IMR-90 (cell line): ENCODE results near the gene STAM. TPM values are rescaled to one million over a fixed set of nuclear protein-coding genes. Genes with fewer than 3 reads are reported as not detected.

Source experiments
- ATAC-seq: fragments of 200-7000 bp; cut with Tn5 transposase; 2 replicates; pipeline ENCODE4 v1.9.1; 2020; ENCODE audit warnings: low read depth, mild to moderate bottlenecking, moderate library complexity
- BruUV-seq: library from RNA; stranded (reverse); fragments of 400-500 nt; replicated peaks from 2 replicates; lab custom pipeline; 2021; lab: Mats Ljungman, UMichigan
- CTCF ChIA-PET: fragments of 300-600 bp; formaldehyde crosslinking; extraction: SDS; loops from one replicate; lab custom pipeline; 2021; ENCODE audit warnings: antibody characterized with exemption; lab: Yijun Ruan, JAX
- POLR2A ChIA-PET: fragments of 300-600 bp; sonication (Branson Sonifier 250); formaldehyde crosslinking; loops from one replicate; lab custom pipeline; 2022; ENCODE audit warnings: antibody characterized with exemption; ENCODE audit not compliant: unreplicated experiment; lab: Charles Lee
- DNase-seq: peaks from one replicate; pipeline ENCODE4 v3.0.0; 2013
- H2AFZ ChIP-seq: replicated peaks from 2 replicates; pipeline ENCODE3; 2013; ENCODE audit warnings: low read length, mild to moderate bottlenecking; ENCODE audit not compliant: poor library complexity
- H2AK5ac ChIP-seq: 2 replicates; pipeline ENCODE4 v1.6.1; 2013; ENCODE audit warnings: low read depth, low read length, inconsistent platforms
- H2AK9ac ChIP-seq: replicated peaks from 2 replicates; pipeline ENCODE3; 2013; ENCODE audit warnings: mild to moderate bottlenecking, low read depth, low read length, moderate library complexity; ENCODE audit not compliant: poor library complexity
- H2BK120ac ChIP-seq: 2 replicates; pipeline ENCODE4 v1.6.1; 2013; ENCODE audit warnings: low read depth, low read length, inconsistent platforms
- H2BK15ac ChIP-seq: 3 replicates; pipeline ENCODE4 v1.6.1; 2013; ENCODE audit warnings: low read depth, low read length, inconsistent platforms
- H2BK20ac ChIP-seq: 2 replicates; pipeline ENCODE4 v1.6.1; 2013; ENCODE audit warnings: low read depth, mild to moderate bottlenecking, inconsistent platforms, low read length, moderate library complexity
- H2BK5ac ChIP-seq: 2 replicates; pipeline ENCODE4 v1.6.1; 2013; ENCODE audit warnings: mild to moderate bottlenecking, low read depth, low read length, inconsistent platforms; ENCODE audit not compliant: poor library complexity, severe bottlenecking
- H3K14ac ChIP-seq: replicated peaks from 2 replicates; pipeline ENCODE4 v1.6.1; 2013; ENCODE audit warnings: low read depth, low read length, inconsistent platforms
- H3K18ac ChIP-seq: 2 replicates; pipeline ENCODE4 v1.6.1; 2013; ENCODE audit warnings: low read depth, low read length, control low read depth
- H3K23ac ChIP-seq: 2 replicates; pipeline ENCODE4 v1.6.1; 2013; ENCODE audit warnings: low read depth, low read length, inconsistent platforms
- H3K27ac ChIP-seq: 2 replicates; pipeline ENCODE4 v1.5.1; 2013; ENCODE audit warnings: mild to moderate bottlenecking, control low read depth, low read length; ENCODE audit not compliant: insufficient read depth
- H3K27me3 ChIP-seq: 2 replicates; pipeline ENCODE4 v1.6.1; 2013; ENCODE audit warnings: low read length; ENCODE audit not compliant: control insufficient read depth, insufficient read depth
- H3K36me3 ChIP-seq: 2 replicates; pipeline ENCODE4 v1.6.1; 2013; ENCODE audit warnings: low read length, mixed read lengths; ENCODE audit not compliant: control insufficient read depth, insufficient read depth
- H3K4ac ChIP-seq: 2 replicates; pipeline ENCODE4 v1.6.1; 2013; ENCODE audit warnings: low read depth, low read length, inconsistent platforms
- H3K4me1 ChIP-seq: 2 replicates; pipeline ENCODE4 v1.6.1; 2013; ENCODE audit warnings: low read length, mixed read lengths; ENCODE audit not compliant: control insufficient read depth, insufficient read depth
- H3K4me2 ChIP-seq: 2 replicates; pipeline ENCODE4 v1.6.1; 2013; ENCODE audit warnings: low read depth, mild to moderate bottlenecking, control low read depth, low read length, moderate library complexity
- H3K4me3 ChIP-seq: 2 replicates; pipeline ENCODE4 v1.5.1; 2013; ENCODE audit warnings: low read depth, mild to moderate bottlenecking, control low read depth, low read length, moderate library complexity; ENCODE audit not compliant: insufficient read depth
- H3K56ac ChIP-seq: 2 replicates; pipeline ENCODE4 v1.6.1; 2013; ENCODE audit warnings: low read length, inconsistent platforms; ENCODE audit not compliant: insufficient read depth; ENCODE audit errors: extremely low read depth
- H3K79me1 ChIP-seq, 2 experiments: 2 replicates each; pipeline ENCODE4 v1.6.1; 2013; ENCODE audit warnings: low read length in 2 of 2, inconsistent platforms in 1 of 2, low read depth in 1 of 2
- H3K9ac ChIP-seq: 2 replicates; pipeline ENCODE4 v1.6.1; 2013; ENCODE audit warnings: low read depth, low read length, control low read depth
- H3K9me1 ChIP-seq: 2 replicates; pipeline ENCODE4 v1.6.1; 2013; ENCODE audit warnings: low read length, inconsistent platforms; ENCODE audit not compliant: insufficient read depth
- H3K9me3 ChIP-seq: 2 replicates; pipeline ENCODE4 v1.6.1; 2013; ENCODE audit warnings: low read length; ENCODE audit not compliant: control insufficient read depth, insufficient read depth
- H4K20me1 ChIP-seq: 2 replicates; pipeline ENCODE4 v1.6.1; 2013; ENCODE audit warnings: low read length, inconsistent platforms; ENCODE audit not compliant: insufficient read depth
- H4K5ac ChIP-seq: 2 replicates; pipeline ENCODE4 v1.6.1; 2013; ENCODE audit warnings: mild to moderate bottlenecking, low read depth, low read length, control low read depth
- H4K8ac ChIP-seq, 2 experiments: 2 replicates each; pipeline ENCODE4 v1.6.1; 2013; ENCODE audit warnings: low read depth in 2 of 2, low read length in 2 of 2, control low read depth in 1 of 2, inconsistent platforms in 1 of 2
- H4K91ac ChIP-seq: 2 replicates; pipeline ENCODE4 v1.6.1; 2013; ENCODE audit warnings: low read depth, low read length, inconsistent platforms; ENCODE audit not compliant: insufficient read depth
- BHLHE40 ChIP-seq: fragments of 150-350 bp; IDR thresholded peaks from 2 replicates; pipeline ENCODE4 v1.6.1; 2016; ENCODE audit warnings: mild to moderate bottlenecking, low read depth, low read length
- CEBPB ChIP-seq: IDR thresholded peaks from 2 replicates; pipeline ENCODE4 v1.6.1; 2012; ENCODE audit warnings: low read depth, low read length, improper control_type of control experiment
- CHD1 ChIP-seq: IDR thresholded peaks from 2 replicates; pipeline ENCODE4 v1.6.1; 2012; ENCODE audit warnings: low read depth, low read length, improper control_type of control experiment
- FOS ChIP-seq: fragments of 150-350 bp; IDR thresholded peaks from 2 replicates; pipeline ENCODE4 v1.6.1; 2016; ENCODE audit warnings: low read depth, low read length
- MAFK ChIP-seq: IDR thresholded peaks from 2 replicates; pipeline ENCODE4 v1.6.1; 2012; ENCODE audit warnings: low read depth, low read length, improper control_type of control experiment
- MAZ ChIP-seq: IDR thresholded peaks from 2 replicates; pipeline ENCODE4 v1.6.1; 2012; ENCODE audit warnings: low read depth, mild to moderate bottlenecking, low read length, improper control_type of control experiment, moderate library complexity, borderline replicate concordance
- MXI1 ChIP-seq: IDR thresholded peaks from 2 replicates; pipeline ENCODE4 v1.6.1; 2012; ENCODE audit warnings: low read depth, mild to moderate bottlenecking, low read length, moderate library complexity, borderline replicate concordance
- NFE2L2 ChIP-seq: fragments of 150-350 bp; IDR thresholded peaks from 2 replicates; pipeline ENCODE4 v1.6.1; 2016; ENCODE audit warnings: low read depth, mild to moderate bottlenecking, low read length
- POLR2A ChIP-seq: IDR thresholded peaks from 2 replicates; pipeline ENCODE4 v1.6.1; 2012; ENCODE audit warnings: mild to moderate bottlenecking, low read depth, low read length
- RAD21 ChIP-seq: IDR thresholded peaks from 2 replicates; pipeline ENCODE4 v1.6.1; 2012; ENCODE audit warnings: low read length, improper control_type of control experiment
- RCOR1 ChIP-seq: IDR thresholded peaks from 2 replicates; pipeline ENCODE4 v1.6.1; 2012; ENCODE audit warnings: mild to moderate bottlenecking, low read length, improper control_type of control experiment; ENCODE audit not compliant: insufficient replicate concordance
- RFX5 ChIP-seq: IDR thresholded peaks from 2 replicates; pipeline ENCODE4 v1.8.0; 2012; ENCODE audit warnings: low read depth, mild to moderate bottlenecking, low read length, moderate library complexity
- SMC3 ChIP-seq: fragments of 150-350 bp; IDR thresholded peaks from 2 replicates; pipeline ENCODE4 v1.6.1; 2016; ENCODE audit warnings: low read depth, mild to moderate bottlenecking, antibody characterized with exemption, low read length, moderate library complexity
- USF2 ChIP-seq: fragments of 150-350 bp; IDR thresholded peaks from 2 replicates; pipeline ENCODE4 v1.6.1; 2017; ENCODE audit warnings: mild to moderate bottlenecking, antibody characterized with exemption, low read length, low read depth
- WGBS, 2 experiments: methylation state at CpG; one replicate each; pipeline versions ENCODE4 v1.1.5 to v1.1.7; 2013; ENCODE audit warnings: missing lambda C conversion rate in 2 of 2; ENCODE audit not compliant: insufficient read length in 1 of 2; ENCODE audit errors: extremely low coverage in 2 of 2; 5-methylcytosine and 5-hydroxymethylcytosine counted together
- dilution Hi-C: fragments of 300-500 bp; cut with HindIII; formaldehyde crosslinking; loops from one replicate; pipeline ENCODE4 v1.14.3; 2018; ENCODE audit warnings: low sequenced_read_pairs; ENCODE audit not compliant: unreplicated experiment
- in situ Hi-C: fragments of 300-500 bp; cut with MboI; formaldehyde crosslinking; loops from 3 replicates; pipeline ENCODE4 v1.14.3; 2019; ENCODE audit warnings: low sequenced_read_pairs, inconsistent platforms, mixed read lengths
- intact Hi-C: fragments of 100-400 bp; cut with micrococcal nuclease; formaldehyde crosslinking; loops from 2 replicates; pipeline ENCODE4 v1.10.0; 2022
- polyA plus RNA-seq, 3 experiments: library from polyadenylated mRNA; depleted of rRNA; stranded (reverse); fragments of >200 nt; gene quantifications; 2 replicates each; pipeline ENCODE4 v1.2.3, GENCODE V29; 2012; ENCODE audit warnings: low replicate concordance in 1 of 3
- total RNA-seq: library from RNA; depleted of rRNA; stranded (reverse); fragments of >200 nt; gene quantifications from 2 replicates; pipeline ENCODE4 v1.2.3, GENCODE V29; 2012
- TF ChIP-seq, protein P1 (sequence below): fragments of 150-350 bp; IDR thresholded peaks from 2 replicates; pipeline ENCODE4 v1.6.1; 2016; ENCODE audit warnings: low read depth, mild to moderate bottlenecking, low read length, moderate library complexity, borderline replicate concordance
- TF ChIP-seq, protein P2 (sequence below): conservative IDR thresholded peaks from 2 replicates; pipeline ENCODE4 v1.5.1; 2012; ENCODE audit warnings: mild to moderate bottlenecking, low read depth, low read length, improper control_type of control experiment

STAM gene
- total and polyA plus RNA-seq, 2 of the 4 experiments (the other 2 are of a cell fraction): 22.9 to 23.3 TPM

- no peak overlapping the region for H2BK15ac ChIP-seq
- peaks cover 42% of the 10 kb centered on the region for H3K36me3 ChIP-seq
- no peak overlapping the region for H2AFZ ChIP-seq
- in situ Hi-C loops: no loop called here
- ATAC-seq (no peak), DNase-seq (no peak)
- no peak overlapping the region for H4K8ac ChIP-seq
- no peak overlapping the region for H2BK5ac ChIP-seq
- dilution Hi-C loops: no loop called here
- intact Hi-C loops: no loop called here
- H2AK5ac ChIP-seq: no peak overlapping the region
- no peak overlapping the region for H4K91ac ChIP-seq
- ChIA-PET POLR2A (no interaction called here), CTCF (no interaction called here)
- no peak overlapping the region for H3K14ac ChIP-seq
- H2BK120ac ChIP-seq: no peak overlapping the region
- no peak overlapping the region for H2AK9ac ChIP-seq
- no peaks in the 10 kb centered on the region for H3K27me3 ChIP-seq
- H3K23ac ChIP-seq: no peak overlapping the region
- H3K4me2 ChIP-seq: no peak overlapping the region
- no peaks in the 10 kb centered on the region for H3K9me3 ChIP-seq
- no peaks in the 10 kb centered on the region; the same call in 1 of the 2 replicates for H4K20me1 ChIP-seq
- no peaks in the 10 kb centered on the region for H3K9me1 ChIP-seq
- H3K27ac ChIP-seq: no peak overlapping the region
- BruUV-seq: no TSS peak
- no CpG with 5 or more reads among the region's 4 CpGs for WGBS, 2 experiments
- H3K4me1 ChIP-seq: no peaks in the 10 kb centered on the region
- no peak overlapping the region for H3K18ac ChIP-seq
- TF ChIP-seq CHD1: no peak
- TF ChIP-seq USF2: no peak
- no peak for TF ChIP-seq MXI1
- TF ChIP-seq RAD21: no peak
- no peak for TF ChIP-seq BHLHE40
- TF ChIP-seq, protein P1, sequence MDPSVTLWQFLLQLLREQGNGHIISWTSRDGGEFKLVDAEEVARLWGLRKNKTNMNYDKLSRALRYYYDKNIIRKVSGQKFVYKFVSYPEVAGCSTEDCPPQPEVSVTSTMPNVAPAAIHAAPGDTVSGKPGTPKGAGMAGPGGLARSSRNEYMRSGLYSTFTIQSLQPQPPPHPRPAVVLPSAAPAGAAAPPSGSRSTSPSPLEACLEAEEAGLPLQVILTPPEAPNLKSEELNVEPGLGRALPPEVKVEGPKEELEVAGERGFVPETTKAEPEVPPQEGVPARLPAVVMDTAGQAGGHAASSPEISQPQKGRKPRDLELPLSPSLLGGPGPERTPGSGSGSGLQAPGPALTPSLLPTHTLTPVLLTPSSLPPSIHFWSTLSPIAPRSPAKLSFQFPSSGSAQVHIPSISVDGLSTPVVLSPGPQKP: no peak
- TF ChIP-seq CEBPB: no peak
- no peak for TF ChIP-seq MAFK
- TF ChIP-seq, protein P2, sequence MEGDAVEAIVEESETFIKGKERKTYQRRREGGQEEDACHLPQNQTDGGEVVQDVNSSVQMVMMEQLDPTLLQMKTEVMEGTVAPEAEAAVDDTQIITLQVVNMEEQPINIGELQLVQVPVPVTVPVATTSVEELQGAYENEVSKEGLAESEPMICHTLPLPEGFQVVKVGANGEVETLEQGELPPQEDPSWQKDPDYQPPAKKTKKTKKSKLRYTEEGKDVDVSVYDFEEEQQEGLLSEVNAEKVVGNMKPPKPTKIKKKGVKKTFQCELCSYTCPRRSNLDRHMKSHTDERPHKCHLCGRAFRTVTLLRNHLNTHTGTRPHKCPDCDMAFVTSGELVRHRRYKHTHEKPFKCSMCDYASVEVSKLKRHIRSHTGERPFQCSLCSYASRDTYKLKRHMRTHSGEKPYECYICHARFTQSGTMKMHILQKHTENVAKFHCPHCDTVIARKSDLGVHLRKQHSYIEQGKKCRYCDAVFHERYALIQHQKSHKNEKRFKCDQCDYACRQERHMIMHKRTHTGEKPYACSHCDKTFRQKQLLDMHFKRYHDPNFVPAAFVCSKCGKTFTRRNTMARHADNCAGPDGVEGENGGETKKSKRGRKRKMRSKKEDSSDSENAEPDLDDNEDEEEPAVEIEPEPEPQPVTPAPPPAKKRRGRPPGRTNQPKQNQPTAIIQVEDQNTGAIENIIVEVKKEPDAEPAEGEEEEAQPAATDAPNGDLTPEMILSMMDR: no peak
- no peak for TF ChIP-seq RFX5
- no peak for TF ChIP-seq NFE2L2
- TF ChIP-seq SMC3: no peak
- TF ChIP-seq POLR2A: no peak
- no peak for TF ChIP-seq MAZ
- no peak for TF ChIP-seq FOS
- TF ChIP-seq RCOR1: no peak
- no peak overlapping the region for H3K4ac ChIP-seq
- peaks cover 0 to 10% of the 10 kb centered on the region in 2 experiments; a peak in 2 of 4 replicates for H3K79me1 ChIP-seq
- no peak overlapping the region for H2BK20ac ChIP-seq
- no peak overlapping the region for H3K4me3 ChIP-seq
- H3K56ac ChIP-seq: no peak overlapping the region
- H3K9ac ChIP-seq: no peak overlapping the region
- H4K5ac ChIP-seq: no peak overlapping the region
Observed at GRCh38 chr10:17710181-17710580, 66.2 kb downstream of the STAM start.
